Ectodermal cell (in vitro differentiated cells): ENCODE results near the gene TBX3.
"Not testable (repeated sequence)": the region's sequence is repeated elsewhere in the genome, so short reads cannot be mapped to it uniquely, and the experiment has no call there.

ENCODE experiments used
- H3K27ac ChIP-seq: 2 replicates; pipeline ENCODE4 v1.7.0; 2013; ENCODE audit warnings: mild to moderate bottlenecking, low read depth, low read length; ENCODE audit not compliant: insufficient read depth, poor library complexity, severe bottlenecking
- H3K27me3 ChIP-seq: 2 replicates; pipeline ENCODE4 v1.7.0; 2013; ENCODE audit warnings: mild to moderate bottlenecking, low read length; ENCODE audit not compliant: insufficient read depth, control insufficient read depth, poor library complexity, severe bottlenecking
- H3K36me3 ChIP-seq: one replicate; pipeline ENCODE4 v1.7.0; 2013; ENCODE audit warnings: low read length; ENCODE audit not compliant: control insufficient read depth, insufficient read depth
- H3K4me1 ChIP-seq: one replicate; pipeline ENCODE4 v1.7.0; 2013; ENCODE audit warnings: low read length; ENCODE audit not compliant: control insufficient read depth, insufficient read depth
- H3K4me3 ChIP-seq: 2 replicates; pipeline ENCODE4 v1.7.0; 2013; ENCODE audit warnings: low read depth, low read length, control low read depth; ENCODE audit not compliant: insufficient read depth
- H3K9me3 ChIP-seq: 2 replicates; pipeline ENCODE4 v1.7.0; 2013; ENCODE audit warnings: mild to moderate bottlenecking, low read length, moderate library complexity; ENCODE audit not compliant: control insufficient read depth
- WGBS, 2 experiments: methylation state at CpG; one replicate each; pipeline ENCODE4 v1.1.7; 2013; ENCODE audit warnings: missing lambda C conversion rate in 2 of 2; 5-methylcytosine and 5-hydroxymethylcytosine counted together

The TBX3 gene

DNA sequence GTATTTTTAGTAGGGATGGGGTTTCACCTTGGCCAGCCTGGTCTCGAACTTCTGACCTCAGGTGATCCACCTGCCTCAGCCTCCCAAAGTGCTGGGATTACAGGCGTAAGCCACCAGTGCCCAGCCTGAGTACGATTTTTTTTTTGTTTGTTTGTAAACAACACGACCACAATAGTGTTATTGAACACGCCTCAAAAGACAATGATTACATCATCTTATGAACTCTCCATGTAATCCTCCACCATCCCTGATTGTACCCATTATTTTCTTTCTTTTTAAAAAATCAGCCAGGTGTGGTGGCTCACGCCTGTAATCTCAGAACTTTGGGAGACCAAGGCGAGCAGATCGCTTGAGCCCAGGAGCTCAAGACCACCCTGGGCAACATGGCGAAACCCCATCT is 25.1 kb upstream of the TBX3 start:
- 91 to 92% methylated on average over 9 of the region's 9 CpGs for WGBS, 2 experiments
- H3K9me3 ChIP-seq, result no peaks in the 10 kb centered on the region
- no peaks in the 10 kb centered on the region for H3K36me3 ChIP-seq
- no peak overlapping the region for H3K27ac ChIP-seq
- H3K27me3 ChIP-seq, result peaks cover 70% of the 10 kb centered on the region
- H3K4me1 ChIP-seq, result no peaks in the 10 kb centered on the region
- no peak overlapping the region for H3K4me3 ChIP-seq

DNA sequence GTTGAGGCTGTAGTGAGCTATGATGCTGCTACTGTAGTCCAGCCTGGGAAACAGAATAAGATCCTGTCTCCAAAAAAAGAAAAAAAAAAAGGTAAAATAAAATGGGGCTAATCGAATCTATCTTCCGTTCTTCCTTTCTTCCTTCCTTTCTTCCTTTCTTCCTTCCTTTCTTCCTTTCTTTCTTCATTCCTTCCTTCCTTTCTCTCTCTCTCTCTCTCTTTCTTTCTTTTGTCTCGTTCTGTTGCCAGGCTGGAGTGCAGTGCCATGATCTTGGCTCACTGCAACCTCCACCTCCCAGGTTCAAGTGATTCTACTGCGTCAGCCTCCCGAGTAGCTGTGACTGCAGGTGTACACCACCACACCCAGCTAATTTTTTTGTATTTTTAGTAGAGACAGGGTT is 24.6 kb upstream of the TBX3 start:
- H3K27me3 ChIP-seq, result peaks cover 75% of the 10 kb centered on the region
- H3K36me3 ChIP-seq, H3K27ac ChIP-seq, H3K9me3 ChIP-seq, H3K4me3 ChIP-seq, H3K4me1 ChIP-seq: not testable (repeated sequence)
- 89 to 91% methylated on average over 5 of the region's 5 CpGs for whole genome bisulfite sequencing, 2 experiments

DNA sequence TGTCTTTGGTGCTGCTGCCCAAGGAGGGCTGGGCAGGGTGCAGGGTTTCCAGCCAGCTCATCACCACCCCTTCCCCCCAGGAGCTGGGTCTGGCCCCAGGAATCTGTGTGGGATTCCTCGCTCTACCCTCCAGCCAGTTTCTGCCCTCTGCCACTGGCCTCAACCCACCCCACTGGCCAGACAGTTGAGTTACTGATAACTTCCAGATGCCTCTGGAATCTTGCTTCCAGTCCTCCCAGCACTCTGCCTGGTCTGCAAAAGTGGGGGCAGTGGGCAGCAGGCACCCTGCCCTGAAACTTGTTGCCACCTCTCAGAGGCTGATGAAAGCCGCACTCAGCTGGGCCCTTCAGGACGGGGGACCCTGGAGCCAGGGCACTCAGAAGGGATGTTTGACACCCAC is 20.1 kb upstream of the TBX3 start:
- WGBS, 2 experiments, result 76 to 77% methylated on average over 3 of the region's 3 CpGs
- Histone ChIP-seq H3K4me3 (no peak overlapping the region), H3K36me3 (no peaks in the 10 kb centered on the region), H3K4me1 (peaks cover 13% of the 10 kb centered on the region), H3K27me3 (peaks cover 87% of the 10 kb centered on the region), H3K9me3 (no peaks in the 10 kb centered on the region), H3K27ac (no peak overlapping the region)

DNA sequence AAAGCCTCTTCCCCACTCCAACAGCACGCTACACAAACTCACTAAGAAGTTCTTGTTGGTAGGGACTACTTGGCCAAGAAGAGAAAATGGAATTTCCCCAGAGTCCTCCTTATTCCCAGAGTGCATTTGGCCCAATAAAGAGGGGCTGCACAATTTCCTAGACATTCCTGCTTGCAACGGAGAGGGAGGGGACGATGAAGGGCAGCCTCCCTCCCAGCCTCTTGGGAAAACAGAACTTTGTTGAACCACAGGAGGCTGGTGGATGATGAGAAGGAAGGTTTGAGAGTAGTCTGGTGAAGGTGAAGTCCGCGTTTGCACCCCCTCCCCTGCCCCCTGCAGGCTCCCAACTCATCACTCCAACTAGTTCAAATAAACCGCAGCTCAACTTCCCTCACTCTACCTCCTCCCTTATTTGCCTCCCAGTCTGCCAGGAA is 19.1 kb upstream of the TBX3 start:
- Histone ChIP-seq H3K27ac (no peak overlapping the region), H3K36me3 (no peaks in the 10 kb centered on the region), H3K4me1 (peaks cover 16% of the 10 kb centered on the region), H3K9me3 (no peaks in the 10 kb centered on the region), H3K27me3 (peaks cover 90% of the 10 kb centered on the region), H3K4me3 (no peak overlapping the region)
- 5 to 7% methylated on average over 6 of the region's 6 CpGs for WGBS, 2 experiments

DNA sequence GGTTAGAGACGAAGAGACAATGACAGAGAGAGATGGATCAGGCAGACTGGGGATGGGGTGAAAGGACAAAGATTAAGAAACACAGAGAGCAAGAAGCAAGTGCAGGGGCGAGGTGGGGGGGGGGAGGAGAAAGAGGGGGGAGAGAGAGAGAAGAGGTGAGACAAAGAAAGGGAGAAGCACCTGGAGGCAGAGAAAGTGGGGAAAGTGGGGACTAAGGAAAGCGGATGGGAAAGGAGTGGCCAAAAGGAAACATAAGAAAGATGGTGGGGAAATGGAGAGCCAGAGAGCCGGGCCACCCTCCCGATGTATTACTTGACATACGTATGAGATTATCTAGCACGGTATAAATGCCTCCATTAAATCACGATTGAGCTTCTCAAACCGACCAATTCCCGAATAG is 18.5 kb upstream of the TBX3 start:
- 6 to 7% methylated on average over 10 of the region's 10 CpGs for WGBS, 2 experiments
- H3K27me3 ChIP-seq, result peaks cover 96% of the 10 kb centered on the region
- no peak overlapping the region for H3K27ac ChIP-seq

DNA sequence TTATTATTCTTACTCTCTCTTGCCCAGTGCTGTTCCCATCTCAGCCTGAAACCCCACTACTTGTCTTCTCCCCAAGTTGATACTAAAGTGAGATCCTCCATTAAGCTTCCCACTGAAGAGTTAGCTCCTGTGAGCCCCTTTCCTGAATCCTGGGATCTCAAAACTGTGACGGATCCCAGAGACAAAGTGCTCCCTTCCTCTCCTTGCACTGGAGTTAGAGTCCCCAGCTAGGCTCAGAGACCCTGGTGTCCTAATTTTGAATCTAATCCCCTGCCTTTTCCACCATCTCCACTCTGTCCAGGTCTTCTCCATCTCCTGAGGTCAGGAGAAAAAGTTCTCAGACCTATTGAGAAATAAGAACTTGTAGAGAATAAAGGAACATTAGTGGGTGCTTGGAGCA is 17.6 kb upstream of the TBX3 start:
- Histone ChIP-seq H3K27me3 (peaks cover 97% of the 10 kb centered on the region), H3K36me3 (no peaks in the 10 kb centered on the region), H3K27ac (no peak overlapping the region), H3K9me3 (no peaks in the 10 kb centered on the region), H3K4me1 (peaks cover 16% of the 10 kb centered on the region), H3K4me3 (no peak overlapping the region)
- WGBS, 2 experiments, result 3 to 6% methylated on average over 1 of the region's 1 CpG

More for the DNA sequence above, 18.5 kb upstream of the TBX3 start:
- H3K4me3 ChIP-seq, result no peak overlapping the region
- peaks cover 16% of the 10 kb centered on the region for H3K4me1 ChIP-seq
- H3K9me3 ChIP-seq, result no peaks in the 10 kb centered on the region
- H3K36me3 ChIP-seq, result no peaks in the 10 kb centered on the region

DNA sequence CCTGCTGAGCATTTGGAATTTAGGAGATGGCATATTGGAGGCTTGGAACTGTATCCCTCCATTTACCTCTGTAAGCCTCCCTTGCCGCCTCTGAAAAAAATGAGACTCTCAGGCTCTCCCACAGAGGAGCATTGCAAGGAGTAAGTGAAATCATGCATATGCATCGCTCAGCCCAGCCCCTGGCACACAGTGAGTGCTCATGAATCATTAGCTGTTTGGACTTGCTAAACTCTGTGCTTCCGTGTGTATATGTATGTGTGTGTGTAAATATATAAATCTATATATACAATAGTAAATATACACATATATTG is 17.1 kb upstream of the TBX3 start:
- peaks cover 16% of the 10 kb centered on the region for H3K4me1 ChIP-seq
- no peak overlapping the region for H3K4me3 ChIP-seq
- no peaks in the 10 kb centered on the region for H3K36me3 ChIP-seq
- 7 to 11% methylated on average over 2 of the region's 3 CpGs for WGBS, 2 experiments
- no peak overlapping the region for H3K27ac ChIP-seq
- H3K27me3 ChIP-seq, result peaks cover 97% of the 10 kb centered on the region
- H3K9me3 ChIP-seq, result no peaks in the 10 kb centered on the region

DNA sequence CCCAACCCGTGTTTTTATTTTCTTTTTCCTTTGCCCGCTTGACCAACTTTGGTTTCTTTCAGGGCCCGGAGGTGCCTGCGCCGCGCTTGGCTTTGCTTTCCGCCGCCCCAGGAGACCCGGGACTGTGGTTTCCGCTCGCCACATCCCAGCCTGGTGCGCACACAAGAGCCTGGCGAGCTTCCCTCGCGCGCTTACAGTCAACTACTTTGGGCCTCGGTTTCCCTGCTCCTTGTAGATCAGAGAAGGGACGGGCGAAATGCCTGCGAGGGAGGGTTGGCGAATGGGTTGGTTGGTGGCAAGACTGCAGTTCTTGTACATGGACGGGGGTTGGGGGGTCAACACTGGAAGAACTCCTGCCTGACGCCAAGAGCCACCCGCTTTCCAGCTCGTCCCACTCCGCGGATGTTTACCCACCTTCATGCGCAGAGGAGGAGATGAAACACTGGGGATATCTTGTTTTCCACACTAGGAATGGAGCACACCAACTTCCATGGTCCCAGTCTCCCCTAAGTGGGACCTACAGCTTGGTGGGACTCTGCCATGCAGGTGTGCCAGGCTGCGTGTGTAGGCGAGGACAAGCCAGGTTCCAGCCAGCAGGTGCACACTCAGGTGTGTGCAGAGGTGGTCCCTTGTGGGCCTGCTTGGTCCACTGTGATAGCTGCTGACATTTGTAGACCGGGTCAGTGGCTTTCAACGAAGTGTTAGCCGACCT is 16.6 kb upstream of the TBX3 start:
- 3 to 4% methylated on average over 33 of the region's 33 CpGs for WGBS, 2 experiments

DNA sequence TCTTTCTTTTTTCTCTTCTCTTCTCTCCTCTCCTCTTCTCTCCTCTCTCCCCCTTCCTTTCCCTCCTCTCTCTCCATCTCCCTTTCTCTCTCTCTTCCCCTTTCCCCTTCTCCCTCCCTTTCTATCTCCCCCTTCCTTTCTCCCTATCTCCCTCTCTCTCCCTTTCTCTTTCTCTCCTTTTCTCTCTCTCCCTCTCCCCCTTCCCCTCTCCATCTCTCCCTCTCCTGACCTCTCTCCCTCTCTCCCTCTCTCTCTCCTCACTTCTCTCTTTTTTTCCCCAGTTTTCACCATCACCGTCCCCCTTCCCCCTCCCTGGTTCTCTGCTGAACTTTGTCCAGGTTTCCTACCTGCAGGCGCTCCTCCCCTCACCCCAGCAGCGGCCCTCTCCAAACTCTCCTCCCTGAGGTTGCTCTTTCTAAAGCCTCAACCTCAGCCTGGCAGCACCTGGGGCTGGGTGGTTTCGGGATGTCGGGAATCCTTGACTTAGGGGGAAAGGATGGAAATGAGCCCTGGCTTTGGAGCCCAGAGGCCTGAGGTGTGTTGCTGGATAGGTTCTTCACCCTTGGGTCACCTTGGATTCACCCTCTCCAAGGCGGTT is 14.7 kb upstream of the TBX3 start:
- H3K4me3 ChIP-seq, result no peak overlapping the region
- H3K36me3 ChIP-seq, result no peaks in the 10 kb centered on the region
- H3K9me3 ChIP-seq, result no peaks in the 10 kb centered on the region
- peaks cover 100% of the 10 kb centered on the region for H3K27me3 ChIP-seq
- H3K4me1 ChIP-seq, result peaks cover 14% of the 10 kb centered on the region
- no peak overlapping the region for H3K27ac ChIP-seq
- 1 to 2% methylated on average over 6 of the region's 6 CpGs for WGBS, 2 experiments

More for the DNA sequence above, 16.6 kb upstream of the TBX3 start:
- no peak overlapping the region for H3K27ac ChIP-seq
- H3K4me1 ChIP-seq, result peaks cover 16% of the 10 kb centered on the region
- no peaks in the 10 kb centered on the region for H3K36me3 ChIP-seq
- no peak overlapping the region for H3K4me3 ChIP-seq
- peaks cover 97% of the 10 kb centered on the region for H3K27me3 ChIP-seq
- no peaks in the 10 kb centered on the region for H3K9me3 ChIP-seq

DNA sequence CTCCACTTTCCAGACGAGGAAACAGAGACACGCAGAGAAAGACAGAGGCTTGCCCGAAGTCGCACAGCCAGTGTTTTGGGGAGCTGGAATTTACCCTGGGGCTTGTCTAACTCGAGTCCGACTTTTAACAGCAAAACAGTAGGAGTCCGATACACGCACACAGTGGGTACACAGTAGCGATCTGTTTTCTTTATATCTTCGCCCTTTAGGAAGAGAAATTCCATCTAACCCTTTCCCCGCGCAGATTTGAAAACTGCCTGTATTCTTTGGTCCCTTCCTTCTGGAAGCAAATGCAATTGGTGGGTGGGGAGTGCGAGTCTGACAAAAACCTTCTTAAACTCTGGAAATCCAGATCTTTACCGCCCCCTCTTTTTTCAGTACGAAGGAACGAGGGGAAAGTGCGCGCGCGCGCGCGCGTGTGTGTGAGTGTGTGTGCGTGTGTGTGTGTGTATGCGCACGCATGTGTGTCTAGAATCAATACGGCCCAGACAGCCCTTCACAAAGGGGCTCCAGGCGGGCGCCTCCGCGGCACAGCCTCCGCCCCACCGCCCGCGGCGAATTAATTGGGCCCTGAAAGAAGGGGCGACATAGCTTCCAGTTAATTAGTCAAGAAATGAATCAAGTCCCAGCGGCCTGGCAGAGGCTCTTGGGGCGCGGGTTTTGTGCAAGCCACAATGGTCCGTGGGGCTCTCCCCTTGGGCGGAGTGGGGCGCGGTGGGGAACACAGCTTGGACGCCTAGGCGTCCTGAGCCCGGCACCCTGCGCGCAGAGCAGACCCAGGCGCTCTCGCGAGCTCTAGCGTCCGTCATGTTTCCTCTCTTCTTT is 14.0 kb upstream of the TBX3 start:
- Histone ChIP-seq H3K27ac (no peak overlapping the region), H3K27me3 (peaks cover 100% of the 10 kb centered on the region), H3K9me3 (no peaks in the 10 kb centered on the region), H3K36me3 (no peaks in the 10 kb centered on the region), H3K4me1 (peaks cover 12% of the 10 kb centered on the region), H3K4me3 (no peak overlapping the region)
- WGBS, 2 experiments, result 1% methylated on average over 54 to 55 of the region's 55 CpGs
